ENCODE data around the gene MEOX2. TPM values are rescaled to one million over a fixed set of nuclear protein-coding genes. Genes with fewer than 3 reads are reported as not detected.

MEOX2 gene
- total and polyA plus RNA-seq, 2 of the 8 experiments (the other 6 are each of a cell fraction or from before 2014, with no cell fraction given): 0.05 to 0.19 TPM

- TF ChIP-seq CHD7 (IDR thresholded peaks at IDR 0.05; ENCODE audit: insufficient replicate concordance, low read length): no peak
- TF ChIP-seq YY1 (IDR thresholded peaks at IDR 0.05; ENCODE audit: low read depth, low read length): no peak
- TF ChIP-seq CBX5 (IDR thresholded peaks at IDR 0.05; ENCODE audit: low read depth, low read length): no peak
- no peak for TF ChIP-seq SP1 (IDR thresholded peaks at IDR 0.05; ENCODE audit: low read depth, low read length)
- TF ChIP-seq CHD1 (IDR thresholded peaks at IDR 0.05; ENCODE audit: low read depth, low read length): no peak
- TF ChIP-seq TCF12 (IDR thresholded peaks at IDR 0.05; ENCODE audit: low read depth, low read length): no peak
- TF ChIP-seq HDAC2 (IDR thresholded peaks at IDR 0.05; ENCODE audit: borderline replicate concordance in 1 of 2, low read depth in 2 of 2, low read length in 2 of 2): no peak
- TF ChIP-seq SIN3A (conservative IDR thresholded peaks at IDR 0.05 in 1 of 2, IDR thresholded peaks at IDR 0.05 in 1 of 2; ENCODE audit: low read depth in 1 of 2, low read length in 2 of 2): no peak
- TF ChIP-seq RFX5 (IDR thresholded peaks at IDR 0.05; ENCODE audit: borderline replicate concordance, low read depth, low read length): no peak
- no peak for TF ChIP-seq GTF2F1 (IDR thresholded peaks at IDR 0.05; ENCODE audit: borderline replicate concordance, low read depth, low read length)
- no peak for TF ChIP-seq KDM5A (IDR thresholded peaks at IDR 0.05; ENCODE audit: low read length)
- TF ChIP-seq JUND (IDR thresholded peaks at IDR 0.05; ENCODE audit: low read length): no peak
These were observed 18.5 kb downstream of the MEOX2 start (continued) for GRCh38 chr7:15667991-15668390.

Data from H1 (cell line).